Measurements from ENCODE around the gene TNFSF15.
"Not testable (repeated sequence)": the region's sequence is repeated elsewhere in the genome, so short reads cannot be mapped to it uniquely, and the experiment has no call there.

GRCh38 chr9:114741521-114741920 is 64.3 kb downstream of the TNFSF15 start:
- not testable (repeated sequence) for TF ChIP-seq CTCF, POLR2A (IDR thresholded peaks at IDR 0.05)

All from ovary (tissue), 3 donors.